LNCaP clone FGC (cell line): ENCODE results near the gene TP63.
A peak's percentile ranks its signal among the peaks of the same experiment; 100 is the strongest.

ENCODE experiments used
- DNase-seq: peaks from one replicate; pipeline ENCODE4 v3.0.0-alpha.2; 2011; ENCODE audit warnings: low read depth
- H3K4me3 ChIP-seq: 2 replicates; pipeline ENCODE4 v1.5.1; 2011; ENCODE audit warnings: mild to moderate bottlenecking, low read depth, low read length, control low read depth
- TF ChIP-seq, protein P1 (sequence below): IDR thresholded peaks from 2 replicates; pipeline ENCODE4 v1.5.1; 2012; ENCODE audit warnings: mild to moderate bottlenecking; ENCODE audit not compliant: control insufficient read depth, insufficient read depth; ENCODE audit errors: extremely low read depth

The TP63 gene

DNA sequence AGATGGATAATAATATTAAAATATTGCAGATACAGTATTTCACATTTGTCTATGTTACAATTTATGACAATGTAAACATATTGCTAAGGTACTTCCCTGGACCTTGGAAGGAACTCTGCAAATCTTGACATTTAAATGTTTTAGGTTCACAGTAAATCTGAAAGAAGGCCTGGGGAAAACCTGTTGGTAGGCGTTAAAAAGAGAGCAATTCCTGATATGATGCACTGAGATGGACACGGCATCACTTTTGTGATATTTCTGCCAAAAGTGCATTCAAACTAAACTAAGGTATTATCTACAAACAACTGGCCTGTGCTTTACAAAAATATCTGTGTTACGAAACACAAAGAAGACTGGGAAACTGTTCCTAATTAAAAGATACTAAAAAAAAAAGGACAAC, 6.1 kb upstream of the TP63 start:
- TF ChIP-seq, protein P1, sequence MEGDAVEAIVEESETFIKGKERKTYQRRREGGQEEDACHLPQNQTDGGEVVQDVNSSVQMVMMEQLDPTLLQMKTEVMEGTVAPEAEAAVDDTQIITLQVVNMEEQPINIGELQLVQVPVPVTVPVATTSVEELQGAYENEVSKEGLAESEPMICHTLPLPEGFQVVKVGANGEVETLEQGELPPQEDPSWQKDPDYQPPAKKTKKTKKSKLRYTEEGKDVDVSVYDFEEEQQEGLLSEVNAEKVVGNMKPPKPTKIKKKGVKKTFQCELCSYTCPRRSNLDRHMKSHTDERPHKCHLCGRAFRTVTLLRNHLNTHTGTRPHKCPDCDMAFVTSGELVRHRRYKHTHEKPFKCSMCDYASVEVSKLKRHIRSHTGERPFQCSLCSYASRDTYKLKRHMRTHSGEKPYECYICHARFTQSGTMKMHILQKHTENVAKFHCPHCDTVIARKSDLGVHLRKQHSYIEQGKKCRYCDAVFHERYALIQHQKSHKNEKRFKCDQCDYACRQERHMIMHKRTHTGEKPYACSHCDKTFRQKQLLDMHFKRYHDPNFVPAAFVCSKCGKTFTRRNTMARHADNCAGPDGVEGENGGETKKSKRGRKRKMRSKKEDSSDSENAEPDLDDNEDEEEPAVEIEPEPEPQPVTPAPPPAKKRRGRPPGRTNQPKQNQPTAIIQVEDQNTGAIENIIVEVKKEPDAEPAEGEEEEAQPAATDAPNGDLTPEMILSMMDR, result no peak
- DNase-seq, result no peak
- H3K4me3 ChIP-seq, result no peak overlapping the region

DNA sequence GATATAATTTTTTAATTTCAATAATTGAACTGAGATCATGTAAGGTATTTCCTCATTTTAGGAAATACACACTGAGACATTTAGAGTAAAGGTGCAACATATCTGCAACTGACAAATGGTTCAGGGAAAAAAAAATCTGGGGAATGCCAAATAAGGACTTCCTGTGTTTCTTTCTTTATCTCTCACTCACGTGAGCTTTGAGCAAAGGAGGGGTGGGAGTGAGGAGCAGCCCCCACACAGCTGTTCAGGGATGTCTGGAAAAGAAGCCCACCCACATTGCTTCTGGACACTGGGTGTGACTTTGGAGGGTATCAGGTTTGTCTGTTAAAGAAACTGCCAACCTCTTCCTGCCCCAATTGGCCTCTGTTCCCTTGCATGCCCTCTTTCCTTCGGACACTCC, 5.6 kb upstream of the TP63 start:
- TF ChIP-seq, protein P1, result no peak
- DNase-seq, result no peak
- H3K4me3 ChIP-seq, result no peak overlapping the region

DNA sequence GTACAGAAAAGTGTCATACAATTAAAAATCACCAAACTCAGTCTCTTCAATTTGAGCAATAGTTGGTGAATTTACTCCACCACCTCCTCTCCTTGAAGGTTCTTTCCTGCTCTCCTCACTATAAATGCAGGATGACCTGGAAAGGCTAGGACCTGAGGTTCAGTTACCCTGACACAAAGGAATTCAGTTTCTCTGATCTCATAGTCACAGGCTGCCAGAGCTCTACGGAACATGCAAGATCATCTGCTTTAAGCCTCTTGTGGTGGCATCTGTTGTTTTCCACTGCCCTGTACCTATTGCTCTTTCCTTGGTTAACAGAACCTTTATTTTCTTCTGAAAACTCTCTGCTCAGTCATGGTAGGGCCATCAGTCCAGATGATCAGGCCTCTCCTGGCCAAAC, 4.9 kb upstream of the TP63 start:
- DNase-seq, result no peak
- no peak overlapping the region for H3K4me3 ChIP-seq
- TF ChIP-seq, protein P1, result no peak

DNA sequence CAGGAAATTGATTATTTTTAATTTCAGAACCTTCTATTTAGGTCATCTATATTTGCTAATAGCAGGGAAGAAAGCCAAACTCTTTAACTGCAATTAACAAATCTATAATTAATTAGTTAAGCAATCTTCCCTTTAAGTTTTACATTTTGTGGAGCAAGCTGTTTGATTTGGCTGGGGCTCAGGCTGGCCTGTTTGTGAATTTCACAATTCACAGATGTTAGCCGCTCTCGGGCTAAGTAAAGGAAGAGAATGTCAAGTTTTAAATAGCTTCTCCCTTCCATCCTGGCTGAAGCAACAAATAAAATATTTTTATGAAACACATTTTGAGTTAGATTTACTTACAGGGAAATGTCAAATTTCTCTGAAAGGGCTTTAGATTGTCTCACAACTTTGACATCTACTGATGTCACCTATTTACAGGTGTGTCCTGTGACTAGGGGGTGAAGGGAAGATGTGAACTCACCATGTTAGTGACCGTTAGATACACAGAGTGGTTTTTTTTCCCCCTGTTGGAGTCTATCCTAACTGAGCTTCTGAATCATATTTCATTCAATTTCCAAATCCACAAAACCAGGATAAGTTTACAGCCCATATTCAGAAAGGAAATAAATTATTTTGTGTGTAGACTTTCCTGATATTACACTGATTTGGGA, 1.3 kb upstream of the TP63 start:
- TF ChIP-seq, protein P1, result no peak
- H3K4me3 ChIP-seq, result no peak overlapping the region
- peak; percentile 22 for DNase-seq

DNA sequence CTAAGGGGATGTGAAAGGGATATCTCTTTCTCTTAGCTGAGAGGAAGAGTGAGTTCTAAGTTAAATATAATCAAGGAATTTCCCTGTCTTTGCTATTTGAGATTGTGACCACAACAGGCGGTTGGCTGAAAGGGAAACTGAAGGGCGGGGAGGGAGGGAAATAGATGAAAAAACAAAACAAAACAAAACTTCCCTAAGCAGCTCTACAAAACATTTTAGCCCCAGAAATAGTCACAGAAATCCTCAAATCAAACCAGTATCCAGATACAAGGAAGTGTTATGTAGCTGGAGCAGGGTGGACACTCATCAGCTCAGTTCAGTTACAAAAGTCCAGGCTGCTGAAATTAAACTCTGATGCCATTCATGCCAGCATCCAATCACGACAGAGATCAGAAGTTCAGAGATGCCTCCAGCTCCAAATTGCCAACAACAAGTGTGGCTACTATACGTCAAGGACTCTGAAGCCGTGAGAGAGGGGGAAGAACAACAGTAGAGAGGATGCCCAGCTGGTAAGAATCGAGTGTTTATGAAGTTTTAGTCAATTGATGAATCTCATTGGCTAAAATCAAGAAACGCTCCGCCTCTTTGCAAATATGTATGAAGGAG, 319 bp upstream of the TP63 start:
- TF ChIP-seq, protein P1, result no peak
- no peak overlapping the region for H3K4me3 ChIP-seq
- no peak for DNase-seq

DNA sequence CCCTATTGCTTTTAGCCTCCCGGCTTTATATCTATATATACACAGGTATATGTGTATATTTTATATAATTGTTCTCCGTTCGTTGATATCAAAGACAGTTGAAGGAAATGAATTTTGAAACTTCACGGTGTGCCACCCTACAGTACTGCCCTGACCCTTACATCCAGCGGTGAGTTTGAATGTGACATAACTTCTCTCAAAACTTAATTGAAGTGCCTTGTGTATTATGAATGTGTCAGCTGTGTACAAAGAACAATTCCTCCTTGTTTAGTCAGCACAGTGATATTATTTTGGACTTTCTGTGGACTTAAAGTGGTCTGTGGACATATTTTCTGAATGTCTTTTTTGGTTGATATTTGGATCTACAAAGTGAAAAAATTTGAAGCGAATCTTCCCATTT, 220 bp downstream of the TP63 start:
- no peak overlapping the region for H3K4me3 ChIP-seq
- TF ChIP-seq, protein P1, result no peak

DNA sequence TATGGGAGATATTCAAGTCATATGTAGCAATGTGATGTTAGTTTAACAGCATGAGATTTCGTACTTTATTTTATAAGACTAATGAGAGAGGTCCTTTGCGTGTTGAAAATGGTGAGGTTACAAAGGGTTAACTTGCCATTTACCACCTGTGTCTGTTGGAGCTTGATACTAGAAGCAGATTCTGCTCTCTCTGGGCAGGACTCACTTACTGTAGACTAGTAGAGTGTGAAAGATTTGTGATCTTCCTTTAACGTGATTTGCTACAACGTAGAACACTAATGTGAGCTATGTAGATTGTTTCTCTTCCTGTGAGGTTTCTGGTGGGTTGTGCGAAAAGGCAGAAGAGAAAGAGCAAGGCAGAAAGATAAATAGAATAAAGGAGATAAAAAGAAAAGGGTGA, 1.1 kb downstream of the TP63 start:
- no peak for DNase-seq
- TF ChIP-seq, protein P1, result no peak
- no peak overlapping the region for H3K4me3 ChIP-seq

More for the DNA sequence above, 220 bp downstream of the TP63 start:
- no peak for DNase-seq
